Epithelial cell of proximal tubule (primary cell): ENCODE measurements around the gene GDF2. TPM values are rescaled to one million over a fixed set of nuclear protein-coding genes. Genes with fewer than 3 reads are reported as not detected.

ENCODE experiments used
- DNase-seq: peaks from one replicate; pipeline ENCODE4 v3.0.0-alpha.2; 2011; ENCODE audit warnings: low read depth
- H3K4me3 ChIP-seq: 2 replicates; pipeline ENCODE4 v1.5.1; 2011; ENCODE audit warnings: low read depth, mild to moderate bottlenecking, low read length
- CTCF ChIP-seq: conservative IDR thresholded peaks from 2 replicates; pipeline ENCODE4 v1.5.1; 2012; ENCODE audit warnings: low read depth, mild to moderate bottlenecking, low read length
- total RNA-seq: library from RNA; depleted of rRNA; stranded (reverse); fragments of >200 nt; gene quantifications from 2 replicates; pipeline ENCODE4 v1.2.3, GENCODE V29; 2015

Gene GDF2
- total RNA-seq, 1 donor from 2014 or later: not detected

- TF ChIP-seq CTCF: no peak
- no peak for DNase-seq
- H3K4me3 ChIP-seq: no peak overlapping the region
Observed at GRCh38 chr10:47362199-47362598, 39.9 kb downstream of the GDF2 start.

GRCh38 chr10:47363781-47364180 is 41.5 kb downstream of the GDF2 start:
- DNase-seq: no peak
- TF ChIP-seq CTCF: no peak
- H3K4me3 ChIP-seq: no peak overlapping the region

GRCh38 chr10:47364366-47364765 is 42.1 kb downstream of the GDF2 start:
- TF ChIP-seq CTCF: no peak
- no peak for DNase-seq

GRCh38 chr10:47364911-47365310 is 42.7 kb downstream of the GDF2 start:
- no peak for DNase-seq
- no peak for TF ChIP-seq CTCF
- H3K4me3 ChIP-seq: no peak overlapping the region

More at GRCh38 chr10:47364366-47364765, 42.1 kb downstream of the GDF2 start:
- H3K4me3 ChIP-seq: no peak overlapping the region

- H3K4me3 ChIP-seq: no peak overlapping the region
- no peak for TF ChIP-seq CTCF
- no peak for DNase-seq
Observed at GRCh38 chr10:47365431-47366180, 43.4 kb downstream of the GDF2 start.

GRCh38 chr10:47366181-47366631 is 44.0 kb downstream of the GDF2 start:
- no peak for DNase-seq
- TF ChIP-seq CTCF: no peak
- H3K4me3 ChIP-seq: no peak overlapping the region

- no peak for DNase-seq
- TF ChIP-seq CTCF: no peak
- no peak overlapping the region for H3K4me3 ChIP-seq
Observed at GRCh38 chr10:47366731-47367460, 44.6 kb downstream of the GDF2 start.
